CD4-positive, alpha-beta T cell treated with Interleukin-6 at 100 ng/mL for 8 hours (primary cell): ENCODE data around the gene CAMK4.
"Not testable (repeated sequence)": the region's sequence is repeated elsewhere in the genome, so short reads cannot be mapped to it uniquely, and the experiment has no call there.

Source experiments
- DNase-seq: peaks from one replicate; pipeline ENCODE4 v3.0.0-alpha.2; 2020; ENCODE audit warnings: mixed read lengths, low spot score

Gene CAMK4

GRCh38 chr5:111384220-111384619 is 160.0 kb downstream of the CAMK4 start:
- no peak for DNase-seq

- no peak for DNase-seq
These were observed 160.9 kb downstream of the CAMK4 start for GRCh38 chr5:111385051-111385450.

- no peak for DNase-seq
These were observed 162.0 kb downstream of the CAMK4 start for GRCh38 chr5:111385970-111386831.

DNA sequence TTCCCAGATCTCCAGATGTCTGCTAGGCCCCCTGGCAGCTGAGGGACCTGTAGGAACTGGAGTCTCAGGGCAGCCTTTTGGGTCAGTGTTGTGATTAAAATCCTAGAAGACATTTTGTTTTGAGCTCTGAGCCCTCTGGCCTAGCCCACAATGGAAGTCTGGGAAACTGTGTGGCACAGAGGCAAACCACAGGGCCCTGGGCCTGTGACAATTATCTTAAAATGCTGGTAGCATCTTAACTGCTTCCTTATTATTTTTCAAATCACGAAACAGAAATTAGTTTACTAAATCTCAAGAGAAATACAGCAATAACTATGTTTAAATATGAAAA is 162.6 kb downstream of the CAMK4 start:
- DNase-seq: no peak

- DNase-seq: no peak
These were observed 163.2 kb downstream of the CAMK4 start for GRCh38 chr5:111387361-111387760.

DNA sequence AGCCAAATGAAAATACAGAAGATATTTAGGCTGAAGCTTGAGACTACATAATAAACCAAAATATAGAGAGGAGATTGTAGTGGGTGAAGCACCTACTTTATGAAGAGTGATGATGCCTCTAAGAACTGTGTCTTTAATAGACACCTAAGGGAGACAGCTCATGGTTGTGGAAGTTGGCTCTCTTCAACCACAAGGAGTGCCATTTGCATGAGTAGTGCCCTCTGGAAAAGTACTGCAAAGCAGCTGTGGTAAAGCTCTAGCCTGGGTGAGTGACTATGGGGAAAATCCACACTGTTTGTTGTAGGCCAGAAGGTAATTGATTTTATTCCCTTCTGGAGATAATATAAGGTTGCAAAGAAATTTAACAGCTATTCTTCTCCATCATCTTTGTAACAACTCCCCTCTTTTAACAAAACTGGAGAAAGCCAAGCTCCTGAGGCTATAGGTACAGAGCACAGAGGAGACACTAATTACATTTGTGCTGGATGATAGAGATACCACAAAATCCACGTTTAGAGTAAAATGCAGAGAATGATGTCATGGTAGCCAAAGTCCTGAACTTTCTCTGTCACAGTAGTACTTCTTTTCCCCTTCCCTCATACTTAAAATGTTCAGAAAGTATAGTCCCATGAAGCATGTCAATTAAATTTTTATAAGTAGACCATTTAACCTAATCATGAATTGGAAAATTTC is 165.4 kb downstream of the CAMK4 start:
- no peak for DNase-seq

DNA sequence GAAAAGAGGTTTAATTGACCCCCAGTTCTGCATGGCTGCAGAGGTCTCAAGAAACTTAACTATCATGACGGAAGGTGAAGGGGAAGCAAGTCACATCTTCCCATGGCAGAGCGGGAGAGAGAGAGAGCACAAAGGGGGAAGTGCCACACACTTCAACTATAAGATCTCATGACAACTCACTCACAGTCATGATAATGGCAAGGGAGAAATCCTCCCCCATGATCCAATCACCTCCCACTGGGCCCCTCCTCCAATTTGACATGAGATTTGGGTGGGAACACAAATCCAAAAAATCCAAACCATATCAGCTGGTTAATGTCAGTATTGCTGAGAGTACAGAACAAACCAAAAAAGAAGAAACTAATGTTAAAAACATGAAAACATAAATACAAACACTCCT is 168.0 kb downstream of the CAMK4 start:
- no peak for DNase-seq

- DNase-seq: no peak
These were observed 170.4 kb downstream of the CAMK4 start for GRCh38 chr5:111394586-111394985.

DNA sequence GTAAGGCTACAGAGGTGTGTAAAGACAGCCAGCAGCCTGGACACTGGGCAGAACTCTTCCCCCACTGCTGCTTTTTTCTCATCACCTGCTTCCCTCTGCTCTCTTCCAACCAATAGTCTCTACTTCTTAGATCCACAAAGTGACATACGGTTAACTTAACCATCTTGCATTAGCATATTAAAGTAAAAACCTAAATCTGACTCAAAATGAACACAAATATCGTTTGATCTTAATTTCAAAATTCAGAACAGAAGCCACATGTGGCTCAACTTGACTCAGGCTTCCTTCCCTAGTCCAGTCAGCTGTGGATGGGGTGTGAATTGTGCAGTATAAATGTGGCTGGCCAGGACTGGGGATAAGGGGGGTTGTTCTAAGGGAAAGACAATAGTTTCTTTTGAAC is 173.8 kb downstream of the CAMK4 start:
- no peak for DNase-seq

DNA sequence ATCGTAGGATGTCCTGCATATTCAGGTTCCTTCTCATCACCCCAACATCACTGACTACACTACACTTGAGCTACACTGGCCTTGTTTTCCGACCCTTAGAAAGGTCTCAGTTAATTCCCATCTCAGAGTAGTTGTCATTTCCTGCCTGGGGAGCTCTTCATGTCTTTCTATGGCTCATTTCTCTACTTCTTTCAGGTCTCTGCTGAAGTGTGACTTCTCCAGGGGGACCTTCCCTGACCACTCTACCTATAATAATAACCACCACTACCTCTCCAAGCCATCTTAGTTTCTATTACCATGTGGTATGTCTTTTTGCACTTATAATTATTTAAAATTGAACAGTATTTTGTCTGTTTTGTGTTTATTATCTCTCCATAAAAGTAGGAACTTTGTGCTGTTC is 174.9 kb downstream of the CAMK4 start:
- DNase-seq: no peak

DNA sequence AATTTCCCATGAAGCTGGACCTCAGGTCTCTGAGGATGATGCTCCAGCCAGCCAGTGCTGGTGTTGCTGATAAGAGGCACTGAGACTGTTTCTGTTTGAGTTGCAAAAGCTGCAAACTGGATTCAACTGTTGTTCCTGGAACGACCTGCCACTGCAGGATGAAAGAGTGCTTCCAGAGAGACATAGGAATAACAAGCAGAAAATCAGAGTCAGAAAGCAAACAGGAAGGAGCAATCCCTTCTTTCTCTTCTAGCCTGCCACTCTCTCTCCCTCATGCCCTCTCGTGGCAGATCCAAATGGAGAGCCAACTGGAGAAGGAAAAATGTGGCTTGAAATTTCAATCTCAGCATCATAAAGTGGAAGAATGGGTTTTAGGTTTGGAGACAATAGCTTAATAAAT is 177.7 kb downstream of the CAMK4 start:
- no peak for DNase-seq

DNA sequence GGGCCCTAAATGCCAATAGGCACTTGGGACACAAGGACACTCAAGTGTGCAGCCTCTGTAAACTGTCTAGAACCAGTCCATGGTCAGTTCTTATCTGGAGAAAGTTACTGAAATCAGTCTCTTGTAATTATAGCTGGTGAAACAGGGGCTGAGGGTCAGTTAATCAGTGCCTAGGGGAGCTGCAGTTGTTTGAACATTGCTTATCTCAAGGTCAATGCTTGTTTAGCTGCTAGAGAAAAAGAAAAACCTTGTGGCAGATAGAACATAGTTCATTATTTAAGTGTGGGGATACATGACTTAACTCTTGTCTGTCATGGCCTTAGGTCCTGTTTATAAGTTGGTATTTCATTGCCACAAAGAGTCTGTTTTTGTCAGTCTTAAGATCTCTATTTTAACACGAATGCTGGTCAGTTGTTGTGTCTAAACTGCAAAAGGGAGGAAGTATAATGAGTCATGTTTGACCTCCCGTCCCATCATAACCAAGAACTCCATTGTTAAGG is 180.1 kb downstream of the CAMK4 start:
- DNase-seq: no peak

- DNase-seq: no peak
These were observed 183.4 kb downstream of the CAMK4 start for GRCh38 chr5:111407562-111407961.

GRCh38 chr5:111408817-111409216 is 184.6 kb downstream of the CAMK4 start:
- no peak for DNase-seq

DNA sequence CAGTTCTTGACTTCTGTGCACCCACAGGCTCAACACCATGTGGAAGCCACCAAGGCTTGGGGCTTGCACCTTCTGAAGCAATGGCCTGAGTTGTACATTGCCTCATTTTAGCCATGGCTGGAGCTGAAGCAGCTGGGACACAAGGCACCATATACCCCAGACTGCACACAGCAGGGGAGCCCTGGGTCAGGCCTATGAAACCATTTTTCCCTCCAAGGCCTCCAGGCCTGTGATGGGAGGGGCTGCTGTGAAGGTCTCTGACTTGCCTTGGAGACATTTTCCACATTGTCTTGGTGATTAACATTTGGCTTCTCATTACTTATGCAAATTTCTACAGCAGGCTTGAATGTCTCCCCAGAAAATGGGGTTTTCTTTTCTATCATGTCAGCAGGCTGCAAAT is 185.1 kb downstream of the CAMK4 start:
- DNase-seq: not testable (repeated sequence)

DNA sequence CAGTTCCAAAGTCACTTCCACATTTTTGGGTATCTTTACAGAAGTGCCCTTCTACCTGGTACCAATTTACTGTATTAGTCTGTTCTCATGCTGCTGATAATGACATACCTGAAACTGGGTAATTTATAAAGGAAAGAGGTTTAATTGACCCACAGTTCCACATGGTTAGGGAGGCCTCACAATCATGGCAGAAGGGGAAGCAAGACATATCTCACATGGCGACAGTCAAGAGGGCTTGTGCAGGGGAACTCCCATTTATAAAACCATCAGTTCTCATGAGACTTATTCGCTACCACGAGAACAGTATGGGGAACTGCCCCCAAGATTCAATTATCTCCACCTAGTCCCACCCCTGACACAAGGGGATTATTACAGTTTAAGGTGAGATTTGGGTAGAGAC is 185.9 kb downstream of the CAMK4 start:
- DNase-seq: not testable (repeated sequence)

DNA sequence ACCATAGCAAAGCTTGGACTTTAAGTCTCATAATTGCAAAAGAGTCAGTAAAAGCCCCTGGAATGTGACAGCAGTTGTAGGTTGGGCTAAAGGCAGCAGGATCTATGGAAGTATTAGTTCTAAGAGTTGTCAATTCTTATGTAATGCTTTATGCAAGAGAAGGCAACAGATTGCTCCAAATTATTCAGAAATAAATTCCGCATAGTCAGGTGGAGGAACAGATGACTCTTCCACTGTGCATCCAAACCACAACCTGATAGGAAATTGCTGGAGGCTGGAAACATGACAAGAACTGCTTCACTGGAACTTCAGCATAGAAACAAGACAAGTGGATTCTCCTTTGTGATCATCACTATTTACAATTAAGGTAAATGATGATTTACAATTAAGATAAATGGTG is 187.1 kb downstream of the CAMK4 start:
- DNase-seq: no peak

- no peak for DNase-seq
These were observed 188.4 kb downstream of the CAMK4 start for GRCh38 chr5:111412593-111412992.

GRCh38 chr5:111415053-111415452 is 190.9 kb downstream of the CAMK4 start:
- DNase-seq: no peak

DNA sequence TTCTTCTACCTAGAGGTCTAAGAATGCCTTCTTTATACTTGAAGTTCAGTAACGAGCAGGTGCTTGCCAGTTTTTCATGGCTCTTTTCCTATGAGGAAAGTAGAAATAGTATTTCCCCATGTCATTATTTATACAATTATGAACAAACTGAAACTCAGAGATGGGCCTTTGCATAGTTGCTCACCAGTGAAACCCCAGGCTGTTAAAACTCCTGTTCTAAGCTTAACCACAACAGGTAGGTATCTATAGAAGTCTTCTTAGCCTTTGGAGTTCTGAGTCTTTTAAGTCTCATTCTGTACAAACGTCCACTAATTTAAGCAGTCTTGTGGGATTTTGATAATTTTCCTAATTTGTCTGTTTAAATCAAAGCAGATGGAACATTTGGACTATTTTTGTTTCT is 198.1 kb downstream of the CAMK4 start:
- DNase-seq: no peak

DNA sequence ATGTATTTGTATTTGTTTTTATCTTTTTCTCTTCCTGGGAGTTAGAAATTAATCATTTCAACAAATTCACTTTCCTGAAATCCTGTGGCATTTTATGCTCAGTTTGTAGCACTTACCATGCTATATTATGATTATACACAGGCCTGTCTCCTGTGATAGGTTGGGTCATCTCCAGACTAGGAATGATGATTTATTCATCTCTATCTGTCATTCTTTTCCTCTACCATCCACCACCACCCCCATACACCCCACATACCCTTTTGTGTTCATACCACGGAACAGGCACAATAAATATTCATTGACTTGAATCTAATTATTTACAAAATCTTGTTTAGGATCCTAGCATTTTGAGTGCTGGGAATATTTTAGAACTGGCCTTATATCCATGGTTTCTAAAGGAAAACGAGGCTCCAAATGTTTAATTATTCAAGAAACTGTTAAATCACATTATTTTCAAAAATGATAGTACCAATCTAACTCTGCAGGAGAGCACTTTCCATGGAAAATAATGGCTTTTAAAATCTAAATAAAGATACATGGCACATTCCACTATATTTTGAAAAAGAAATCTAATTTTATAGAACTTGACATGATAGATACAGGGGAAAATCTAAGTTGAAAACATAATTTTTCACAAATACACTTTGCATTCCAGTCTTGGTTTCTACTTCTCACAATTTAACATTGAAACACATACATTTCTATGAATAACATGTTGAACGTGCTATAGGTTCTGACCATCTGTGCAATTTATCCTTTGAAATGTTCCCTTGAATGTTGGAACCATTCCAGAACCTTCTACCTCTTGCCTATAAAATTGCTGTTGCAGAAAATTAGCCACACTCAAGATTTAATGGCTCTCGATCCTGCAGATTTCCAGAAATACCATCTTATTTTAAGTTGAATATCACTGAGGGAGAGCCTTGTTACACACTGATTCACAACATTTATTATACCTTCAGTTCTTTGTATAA is 198.8 kb downstream of the CAMK4 start:
- no peak for DNase-seq

- DNase-seq: no peak
These were observed 201.0 kb downstream of the CAMK4 start for GRCh38 chr5:111425205-111425604.
